Left lung (tissue), 10 donors: Measurements from ENCODE around the gene ASB2. TPM values are rescaled to one million over a fixed set of nuclear protein-coding genes. Genes with fewer than 3 reads are reported as not detected.
A peak's percentile ranks its signal among the peaks of the same experiment; 100 is the strongest.

Source experiments
- ATAC-seq: fragments of 200-7000 bp; cut with Tn5 transposase; one replicate; pipeline ENCODE4 v1.9.1; 2020; ENCODE audit warnings: moderate library complexity
- DNase-seq, 4 donors: peaks; one replicate each; pipeline ENCODE4 v3.0.0-alpha.2; 2013 to 2020
- H3K27ac ChIP-seq, 2 donors: fragments of 200-600 bp; sonication (generic) in 1 of 2; one replicate each; pipeline versions ENCODE4 v1.5.0 to v1.8.0; 2020 to 2021
- H3K27me3 ChIP-seq, 2 donors: fragments of 200-600 bp; sonication (generic) in 1 of 2; one replicate each; pipeline versions ENCODE4 v1.5.0 to v1.8.0; 2020 to 2021
- H3K36me3 ChIP-seq, 2 donors: fragments of 200-600 bp; sonication (generic) in 1 of 2; one replicate each; pipeline versions ENCODE4 v1.5.0 to v1.8.0; 2020 to 2021
- H3K4me1 ChIP-seq, 2 donors: fragments of 200-600 bp; one replicate each; pipeline ENCODE4 v1.8.0; 2021
- H3K4me3 ChIP-seq, 2 donors: fragments of 200-600 bp; sonication (generic) in 1 of 2; one replicate each; pipeline versions ENCODE4 v1.5.0 to v1.8.0; 2020 to 2021; ENCODE audit warnings: mild to moderate bottlenecking in 1 of 2
- H3K9me3 ChIP-seq, 2 donors: fragments of 200-600 bp; sonication (generic) in 1 of 2; one replicate each; pipeline versions ENCODE4 v1.5.0 to v1.8.0; 2020 to 2021
- intact Hi-C, 2 donors: fragments of 100-400 bp; cut with DNase I; formaldehyde crosslinking; loops; one replicate each; pipeline versions ENCODE4 v1.11.2 to v1.14.2; 2022
- polyA plus RNA-seq, 6 donors: library from polyadenylated mRNA; unstranded; fragments of 120-200 nt; gene quantifications; one replicate each; pipeline ENCODE4 v1.2.1, GENCODE V29; 2013; ENCODE audit not compliant: insufficient read length in 6 of 6
- total RNA-seq, 2 donors: library from RNA; stranded (reverse); fragmentation: NEBNext Ultra II Directional; extraction: Animal tissue kit (Norgen Biotek cat#: 25700); gene quantifications; one replicate each; pipeline ENCODE4 v1.2.1, GENCODE V29; 2021
- TF ChIP-seq, protein P1 (sequence below), 2 donors: fragments of 200-600 bp; sonication (generic) in 1 of 2; IDR thresholded peaks; one replicate each; pipeline versions ENCODE4 v1.5.0 to v1.8.0; 2021; ENCODE audit warnings: antibody characterized with exemption in 2 of 2
- donor health status: DM: no; HTN: yes; CAD: no.
- donor health status: DM: no; HTN: no; CAD: no.

Gene ASB2
- total and polyA plus RNA-seq, 8 donors: 0.81 to 3.2 (median 1.6) TPM

- ATAC-seq (peak; percentile 97), DNase-seq (peak; percentile 50 to 81 (median 68))
- Histone ChIP-seq H3K27ac (no peak overlapping the region), H3K4me1 (no peaks in the 10 kb centered on the region), H3K36me3 (no peaks in the 10 kb centered on the region), H3K9me3 (no peaks in the 10 kb centered on the region), H3K27me3 (peaks cover 0 to 33% of the 10 kb centered on the region in 2 donors), H3K4me3 (no peak overlapping the region)
- TF ChIP-seq, protein P1, sequence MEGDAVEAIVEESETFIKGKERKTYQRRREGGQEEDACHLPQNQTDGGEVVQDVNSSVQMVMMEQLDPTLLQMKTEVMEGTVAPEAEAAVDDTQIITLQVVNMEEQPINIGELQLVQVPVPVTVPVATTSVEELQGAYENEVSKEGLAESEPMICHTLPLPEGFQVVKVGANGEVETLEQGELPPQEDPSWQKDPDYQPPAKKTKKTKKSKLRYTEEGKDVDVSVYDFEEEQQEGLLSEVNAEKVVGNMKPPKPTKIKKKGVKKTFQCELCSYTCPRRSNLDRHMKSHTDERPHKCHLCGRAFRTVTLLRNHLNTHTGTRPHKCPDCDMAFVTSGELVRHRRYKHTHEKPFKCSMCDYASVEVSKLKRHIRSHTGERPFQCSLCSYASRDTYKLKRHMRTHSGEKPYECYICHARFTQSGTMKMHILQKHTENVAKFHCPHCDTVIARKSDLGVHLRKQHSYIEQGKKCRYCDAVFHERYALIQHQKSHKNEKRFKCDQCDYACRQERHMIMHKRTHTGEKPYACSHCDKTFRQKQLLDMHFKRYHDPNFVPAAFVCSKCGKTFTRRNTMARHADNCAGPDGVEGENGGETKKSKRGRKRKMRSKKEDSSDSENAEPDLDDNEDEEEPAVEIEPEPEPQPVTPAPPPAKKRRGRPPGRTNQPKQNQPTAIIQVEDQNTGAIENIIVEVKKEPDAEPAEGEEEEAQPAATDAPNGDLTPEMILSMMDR (IDR thresholded peaks at IDR 0.05): peak; percentile 90 to 95
- intact Hi-C loops: loop anchor here in 1 of 2 donors (5.0 kb wide), 1 partner anchor 59 kb away; no protein-coding TSS in a partner anchor
Observed at GRCh38 chr14:94001501-94002396, 25.4 kb upstream of the ASB2 start.

DNA sequence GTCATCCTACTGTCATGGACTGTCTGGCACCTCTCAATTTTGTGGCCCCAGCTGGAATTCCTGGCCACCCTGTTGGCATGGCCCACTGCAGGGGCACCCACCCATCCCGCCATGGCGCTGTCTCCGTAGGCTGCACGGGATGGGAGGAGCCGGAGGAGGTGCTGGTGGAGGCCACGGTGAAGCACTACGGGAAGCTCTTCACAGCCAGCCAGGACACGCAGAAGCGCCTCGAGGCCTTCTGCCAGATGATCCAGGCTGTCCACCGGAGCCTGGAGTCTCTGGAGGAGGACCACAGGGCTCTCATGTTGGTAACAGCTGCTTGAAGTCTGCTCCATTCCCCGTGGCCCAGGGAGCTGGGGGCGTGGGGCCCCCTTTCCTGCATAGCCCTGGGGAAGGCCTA lies 24.6 kb upstream of the ASB2 start:
- Histone ChIP-seq H3K27ac (no peak overlapping the region), H3K36me3 (no peaks in the 10 kb centered on the region)
- intact Hi-C loops: loop anchor here in 1 of 2 donors (5.0 kb wide), 1 partner anchor 59 kb away; no protein-coding TSS in a partner anchor

DNA sequence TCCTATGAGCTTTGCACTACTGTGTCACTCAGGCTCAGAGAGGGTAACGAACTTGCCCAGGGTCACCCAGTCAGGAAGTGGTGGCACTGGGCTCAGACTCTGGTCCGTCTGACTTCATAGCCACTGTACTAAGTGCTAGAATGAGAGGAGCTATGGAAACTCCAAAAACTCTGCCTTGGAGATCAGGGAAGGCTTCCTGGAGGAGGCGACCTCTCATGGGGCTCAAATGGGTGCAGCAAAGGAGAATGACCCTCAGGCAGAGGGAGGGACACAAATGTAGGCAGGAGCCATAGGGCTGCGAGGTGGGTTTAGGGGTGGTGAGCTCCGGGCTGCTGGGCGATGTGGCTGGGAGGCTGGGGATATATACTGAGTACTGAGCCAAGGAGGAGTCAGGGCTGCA lies 23.9 kb upstream of the ASB2 start:
- Histone ChIP-seq H3K36me3 (no peaks in the 10 kb centered on the region), H3K27ac (no peak overlapping the region), H3K4me3 (no peak overlapping the region), H3K4me1 (no peaks in the 10 kb centered on the region), H3K27me3 (peaks cover 0 to 48% of the 10 kb centered on the region in 2 donors), H3K9me3 (no peaks in the 10 kb centered on the region)
- intact Hi-C loops: loop anchor here in 1 of 2 donors (5.0 kb wide), 1 partner anchor 58 kb away; no protein-coding TSS in a partner anchor
- ATAC-seq (no peak), DNase-seq (no peak)
- TF ChIP-seq, protein P1 (IDR thresholded peaks at IDR 0.05): no peak

More for the DNA sequence above, 24.6 kb upstream of the ASB2 start:
- ATAC-seq: no peak
- DNase-seq: no peak
- TF ChIP-seq, protein P1 (IDR thresholded peaks at IDR 0.05): no peak
- H3K4me1 ChIP-seq: no peaks in the 10 kb centered on the region
- H3K27me3 ChIP-seq: peaks cover 0 to 41% of the 10 kb centered on the region in 2 donors
- no peak overlapping the region for H3K4me3 ChIP-seq
- no peaks in the 10 kb centered on the region for H3K9me3 ChIP-seq

GRCh38 chr14:93999573-93999972 lies 23.2 kb upstream of the ASB2 start:
- ATAC-seq: no peak
- Histone ChIP-seq H3K36me3 (no peaks in the 10 kb centered on the region), H3K4me1 (no peaks in the 10 kb centered on the region), H3K27ac (no peak overlapping the region), H3K9me3 (no peaks in the 10 kb centered on the region), H3K4me3 (no peak overlapping the region), H3K27me3 (peaks cover 0 to 55% of the 10 kb centered on the region in 2 donors)
- intact Hi-C loops: no loop called here
- no peak for DNase-seq
- TF ChIP-seq, protein P1 (IDR thresholded peaks at IDR 0.05): no peak

GRCh38 chr14:93998871-93999403 lies 22.6 kb upstream of the ASB2 start:
- TF ChIP-seq, protein P1 (IDR thresholded peaks at IDR 0.05): no peak
- no peaks in the 10 kb centered on the region for H3K9me3 ChIP-seq
- intact Hi-C loops: no loop called here
- no peaks in the 10 kb centered on the region for H3K4me1 ChIP-seq
- H3K27ac ChIP-seq: no peak overlapping the region
- no peaks in the 10 kb centered on the region for H3K36me3 ChIP-seq
- H3K27me3 ChIP-seq: peaks cover 0 to 56% of the 10 kb centered on the region in 2 donors
- no peak for ATAC-seq
- no peak for DNase-seq
- H3K4me3 ChIP-seq: no peak overlapping the region
